MG63 (cell line): ENCODE measurements around the gene RPL9. TPM values are rescaled to one million over a fixed set of nuclear protein-coding genes. Genes with fewer than 3 reads are reported as not detected.
A peak's percentile ranks its signal among the peaks of the same experiment; 100 is the strongest.
"Not testable (repeated sequence)": the region's sequence is repeated elsewhere in the genome, so short reads cannot be mapped to it uniquely, and the experiment has no call there.

Experiments used
- DNase-seq: peaks from one replicate; pipeline ENCODE4 v3.0.0-alpha.2; 2020
- H3K27me3 ChIP-seq: fragments of 250-450 bp; sonication (Bioruptor Pico); 2 replicates; pipeline ENCODE4 v1.5.1; 2020; ENCODE audit warnings: mild to moderate bottlenecking, moderate library complexity
- H3K36me3 ChIP-seq: fragments of 250-450 bp; sonication (Bioruptor Pico); 2 replicates; pipeline ENCODE4 v1.5.1; 2020; ENCODE audit warnings: mild to moderate bottlenecking, moderate library complexity
- H3K4me3 ChIP-seq: fragments of 250-450 bp; sonication (Bioruptor Pico); 2 replicates; pipeline ENCODE4 v1.5.1; 2020; ENCODE audit warnings: mild to moderate bottlenecking, moderate library complexity
- H3K9me3 ChIP-seq: fragments of 250-450 bp; sonication (Bioruptor Pico); 2 replicates; pipeline ENCODE4 v1.5.1; 2020; ENCODE audit warnings: mild to moderate bottlenecking, moderate library complexity
- total RNA-seq: library from RNA; depleted of rRNA; stranded (reverse); fragments of >200 nt; shearing (Covaris generic); gene quantifications from 2 replicates; pipeline ENCODE4 v1.2.3, GENCODE V29; 2014; ENCODE audit warnings: low replicate concordance; rRNA removed

Gene RPL9
- 1,371 and 1,840 TPM in 2 replicates for total RNA-seq

DNA sequence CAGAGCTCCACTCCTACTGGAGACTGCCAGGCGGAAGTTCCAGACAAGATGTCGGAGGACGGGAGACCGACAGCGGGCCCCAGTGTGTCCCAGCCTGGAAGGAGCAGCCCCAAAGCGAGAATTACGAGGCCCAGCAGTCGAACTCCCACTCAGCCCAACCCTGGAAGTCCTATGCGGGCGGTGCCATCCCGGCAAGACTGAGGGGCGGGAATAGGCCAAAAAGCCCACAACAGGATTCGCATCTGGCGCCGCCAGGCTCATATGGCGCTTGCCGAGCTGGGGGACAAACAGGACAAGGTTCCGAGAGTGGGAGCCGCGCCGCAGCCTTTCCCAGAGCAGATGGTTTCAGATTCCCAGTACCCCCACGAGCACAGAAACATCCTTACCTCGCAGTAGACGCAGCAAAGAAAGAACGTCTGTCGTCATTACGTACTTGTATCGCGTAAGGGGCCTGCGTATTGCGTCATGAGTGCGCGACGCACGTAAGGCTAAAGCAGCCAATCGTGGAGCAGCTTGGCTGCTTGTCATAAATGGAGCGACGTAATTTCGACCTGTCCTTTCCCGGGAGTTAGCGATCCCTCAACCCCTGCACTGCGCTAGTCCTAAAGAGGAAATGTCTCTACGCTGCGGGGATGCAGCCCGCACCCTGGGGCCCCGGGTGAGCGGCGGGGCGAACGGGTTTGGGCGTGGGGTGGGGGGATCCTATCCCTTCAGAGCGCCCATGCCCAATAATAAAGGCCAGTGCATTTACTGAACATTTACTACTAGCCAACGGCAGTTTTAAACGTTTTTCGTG is at the start of gene RPL9, which contains the start of gene LIAS:
Gene RPL9 (minus strand): TSS at position 418 of the 796 bp plus-strand sequence. CDS start 483 bp downstream, outside the sequence.
Gene LIAS (plus strand): TSS at position 552 of the 796 bp plus-strand sequence. CDS start 62 bp downstream, at position 614.
- peak; percentile 87 for DNase-seq
- H3K9me3 ChIP-seq, result no peaks in the 10 kb centered on the region
- H3K36me3 ChIP-seq, result peaks cover 58% of the 10 kb centered on the region
- H3K4me3 ChIP-seq, result peak within 1 kb of the TSS; percentile 65
- H3K27me3 ChIP-seq, result no peaks in the 10 kb centered on the region

DNA sequence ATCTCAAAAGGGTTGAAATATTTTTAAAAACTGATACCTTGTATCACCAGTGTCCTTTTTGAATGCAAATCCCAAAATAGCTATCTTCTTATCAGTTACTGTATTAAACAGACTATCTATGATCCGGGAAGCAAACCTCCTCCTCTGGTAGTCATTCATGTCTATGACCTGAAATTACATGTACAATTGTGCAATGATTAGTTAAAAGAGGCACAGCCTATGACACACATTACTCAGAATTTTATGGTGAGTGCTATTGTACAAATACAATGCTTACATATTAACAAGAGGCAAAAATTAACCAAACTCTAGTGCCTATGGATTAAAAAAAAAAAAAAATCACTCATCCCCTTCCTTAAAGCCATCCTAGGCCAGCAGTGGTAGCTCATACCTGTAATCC is 46.9 kb upstream of the RPL9 start:
- Histone ChIP-seq H3K27me3 (no peaks in the 10 kb centered on the region), H3K4me3 (no peak overlapping the region), H3K9me3 (no peaks in the 10 kb centered on the region), H3K36me3 (peaks cover 30% of the 10 kb centered on the region)
- DNase-seq, result no peak

DNA sequence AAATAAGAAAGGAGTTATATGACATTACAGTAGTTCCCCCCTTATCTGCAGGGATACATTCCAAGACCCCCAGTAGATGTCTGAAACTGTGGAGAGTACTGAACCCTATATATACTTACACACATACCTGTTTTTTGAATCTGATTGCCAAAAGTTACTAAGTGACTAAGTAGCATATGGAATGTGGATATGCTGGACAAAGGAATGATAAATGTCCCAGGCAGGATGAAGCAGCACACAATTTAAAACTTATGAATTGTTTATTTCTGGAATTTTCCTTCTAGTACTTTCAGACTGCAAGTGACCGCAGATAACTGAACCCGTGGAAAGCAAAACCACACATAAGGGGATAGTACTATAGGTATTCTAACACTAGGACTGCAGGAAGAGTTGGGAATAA is 45.8 kb upstream of the RPL9 start:
- Histone ChIP-seq H3K9me3 (no peaks in the 10 kb centered on the region), H3K36me3 (peaks cover 31% of the 10 kb centered on the region), H3K4me3 (no peak overlapping the region), H3K27me3 (no peaks in the 10 kb centered on the region)
- no peak for DNase-seq

DNA sequence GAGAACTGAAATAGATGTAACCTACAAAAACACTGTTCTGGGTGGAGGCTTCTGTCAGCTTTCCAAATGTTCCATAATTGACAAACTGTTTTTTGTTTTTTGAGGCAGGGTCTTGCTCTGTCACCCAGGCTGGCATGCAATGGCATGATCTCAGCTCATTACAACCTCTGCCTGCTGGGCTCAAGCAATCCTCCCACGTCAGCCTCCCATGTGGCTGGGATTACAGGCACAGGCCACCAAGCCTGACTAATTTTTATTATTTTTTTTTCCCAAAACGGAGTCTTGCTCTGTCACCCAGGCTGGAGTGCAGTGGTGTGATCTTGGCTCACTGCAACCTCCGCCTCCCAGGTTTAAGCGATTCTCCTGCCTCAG is 43.9 kb upstream of the RPL9 start:
- not testable (repeated sequence) for H3K9me3 ChIP-seq, H3K4me3 ChIP-seq, H3K27me3 ChIP-seq
- DNase-seq, result peak; percentile 23
- peaks cover 34% of the 10 kb centered on the region for H3K36me3 ChIP-seq

DNA sequence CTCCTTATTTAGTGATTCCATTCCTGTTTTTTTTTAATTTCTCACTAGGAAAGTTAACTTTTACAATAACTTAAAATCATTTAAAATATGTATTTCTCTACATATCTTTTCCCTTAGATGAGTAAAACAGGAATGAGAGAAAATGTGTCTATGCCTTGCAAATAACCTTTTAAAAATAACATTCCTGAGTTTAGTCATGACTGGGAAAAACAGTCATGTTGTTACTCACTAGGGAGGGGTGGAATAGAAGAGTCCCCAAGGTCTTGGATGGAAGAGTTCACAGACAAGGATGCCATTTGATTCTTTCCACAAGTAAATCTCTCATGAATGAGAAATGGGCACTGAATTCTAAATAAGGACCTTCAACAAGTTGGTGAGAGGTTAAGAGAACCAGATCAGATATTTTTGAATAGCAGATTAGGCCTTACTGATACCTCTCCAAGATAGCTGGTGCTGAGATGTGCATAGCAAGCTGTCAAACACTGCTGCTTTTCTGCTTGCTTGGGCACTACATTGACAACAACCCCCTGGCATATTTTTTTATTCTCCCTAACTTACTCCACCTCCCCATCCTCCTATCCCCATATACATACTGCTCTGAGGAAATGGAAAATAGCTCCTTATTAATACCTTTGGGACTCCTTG is 43.4 kb upstream of the RPL9 start:
- H3K4me3 ChIP-seq, result no peak overlapping the region
- peaks cover 34% of the 10 kb centered on the region for H3K36me3 ChIP-seq
- no peaks in the 10 kb centered on the region for H3K9me3 ChIP-seq
- H3K27me3 ChIP-seq, result no peaks in the 10 kb centered on the region
- no peak for DNase-seq

DNA sequence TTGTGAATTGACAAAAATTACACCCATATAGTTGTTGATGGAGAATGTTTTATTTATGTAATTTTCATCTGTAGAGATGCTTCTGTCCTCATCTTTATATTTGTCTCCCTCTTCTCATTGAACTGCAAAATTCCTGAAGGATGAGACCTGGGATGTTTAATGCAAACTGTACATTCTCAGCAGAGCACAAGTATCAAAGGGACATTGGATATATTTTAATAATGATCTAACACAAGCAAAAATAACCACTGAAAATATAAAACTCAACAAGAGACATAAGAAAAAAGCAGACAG is 40.0 kb upstream of the RPL9 start:
- no peak overlapping the region for H3K4me3 ChIP-seq
- H3K27me3 ChIP-seq, result no peaks in the 10 kb centered on the region
- no peaks in the 10 kb centered on the region for H3K9me3 ChIP-seq
- no peak for DNase-seq
- H3K36me3 ChIP-seq, result peaks cover 18% of the 10 kb centered on the region

DNA sequence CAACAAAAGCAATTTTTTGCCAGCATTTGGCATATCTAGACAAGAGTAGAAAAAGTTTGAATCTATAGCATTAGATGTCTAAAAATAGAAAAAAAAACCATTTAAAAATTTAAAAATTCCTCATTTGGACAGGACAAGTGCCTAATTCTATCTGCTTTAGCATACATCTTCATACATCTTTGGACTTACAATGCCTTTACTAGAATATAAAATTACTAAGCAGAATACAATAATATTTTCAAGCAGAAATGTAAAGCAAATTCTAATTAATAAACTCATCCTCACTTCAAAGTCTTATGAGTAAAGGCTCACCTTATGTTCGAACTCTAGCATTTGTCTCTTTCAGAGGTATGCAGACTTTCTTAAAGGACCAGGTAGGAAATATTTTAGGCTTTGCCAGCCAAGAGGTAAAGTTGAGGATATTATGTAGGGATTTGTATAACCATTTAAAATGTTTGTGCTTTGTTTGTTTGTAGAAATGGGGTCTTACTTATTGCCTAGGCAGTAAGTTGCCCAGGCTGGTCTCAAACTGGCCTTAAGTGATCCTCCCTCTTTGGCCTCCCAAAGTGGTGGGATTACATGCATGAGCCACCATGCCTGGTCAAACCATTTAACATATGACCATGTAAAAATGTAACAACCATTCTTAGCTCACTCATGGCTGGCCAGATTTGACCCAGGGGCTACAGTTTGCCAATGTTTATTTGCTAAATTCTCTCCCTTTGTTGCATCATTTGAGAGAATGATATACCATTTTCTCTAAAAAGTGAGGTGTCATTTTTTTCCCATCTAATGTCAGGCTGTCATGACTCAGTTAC is 39.4 kb upstream of the RPL9 start:
- Histone ChIP-seq H3K36me3 (peaks cover 15% of the 10 kb centered on the region), H3K4me3 (no peak overlapping the region), H3K27me3 (no peaks in the 10 kb centered on the region), H3K9me3 (no peaks in the 10 kb centered on the region)
- DNase-seq, result no peak

DNA sequence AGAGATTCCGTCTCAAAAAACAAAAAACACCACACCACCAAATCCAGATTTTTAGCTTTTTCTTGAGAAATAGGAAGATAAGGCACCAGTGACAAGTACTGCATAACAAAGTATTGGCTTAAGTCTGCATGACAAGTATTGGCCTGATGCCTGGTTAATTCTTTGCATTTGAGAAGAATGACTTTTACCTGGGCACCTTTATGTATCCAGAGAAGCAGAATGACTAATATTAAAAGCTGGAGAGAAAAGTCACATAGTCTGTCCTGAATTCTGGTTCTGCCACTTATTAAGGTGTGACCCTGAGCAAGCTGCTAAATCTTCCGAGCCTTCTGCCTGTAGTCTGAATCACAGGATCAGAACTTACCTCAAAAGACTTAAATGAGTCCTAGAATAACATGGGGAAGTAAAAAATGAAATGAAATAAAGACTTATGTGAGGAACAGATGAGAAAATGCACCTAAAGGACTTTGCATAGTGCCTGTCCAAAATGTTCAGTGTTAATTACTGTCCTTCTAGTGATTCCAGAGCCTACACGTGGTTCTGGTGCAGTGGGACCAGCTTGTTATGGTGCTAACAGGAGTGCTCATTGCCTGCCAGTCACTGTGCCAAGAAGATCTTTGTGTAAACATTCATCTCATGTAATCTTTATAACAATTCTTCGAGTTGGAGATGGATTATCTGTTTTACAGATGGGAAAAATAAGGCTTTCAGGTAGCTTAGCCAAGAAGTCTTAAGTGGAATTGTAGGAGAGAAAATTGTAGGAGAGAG is 36.9 kb upstream of the RPL9 start:
- Histone ChIP-seq H3K27me3 (no peaks in the 10 kb centered on the region), H3K9me3 (no peaks in the 10 kb centered on the region), H3K4me3 (no peak overlapping the region), H3K36me3 (peaks cover 11% of the 10 kb centered on the region)
- no peak for DNase-seq

DNA sequence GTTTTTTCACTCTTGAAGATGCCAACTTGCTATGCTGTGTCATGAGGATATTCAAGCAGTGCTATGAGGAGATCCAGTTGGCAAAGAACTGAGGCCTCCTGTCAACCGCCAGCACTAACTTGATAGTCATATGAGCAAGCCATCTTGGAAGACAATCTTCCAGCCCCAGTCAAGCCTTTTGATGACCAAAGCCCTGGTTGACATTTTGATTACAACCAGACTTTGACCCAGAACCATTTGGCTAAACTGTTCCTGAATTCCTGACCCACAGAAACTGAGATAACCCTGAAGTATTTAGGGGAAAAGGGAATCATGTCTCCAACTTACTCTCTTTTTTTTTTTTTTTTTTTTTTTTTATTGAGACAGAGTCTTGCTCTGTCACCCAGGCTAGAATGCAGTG is 35.6 kb upstream of the RPL9 start:
- Histone ChIP-seq H3K9me3 (no peaks in the 10 kb centered on the region), H3K27me3 (no peaks in the 10 kb centered on the region), H3K36me3 (peaks cover 8% of the 10 kb centered on the region), H3K4me3 (no peak overlapping the region)
- DNase-seq, result no peak

DNA sequence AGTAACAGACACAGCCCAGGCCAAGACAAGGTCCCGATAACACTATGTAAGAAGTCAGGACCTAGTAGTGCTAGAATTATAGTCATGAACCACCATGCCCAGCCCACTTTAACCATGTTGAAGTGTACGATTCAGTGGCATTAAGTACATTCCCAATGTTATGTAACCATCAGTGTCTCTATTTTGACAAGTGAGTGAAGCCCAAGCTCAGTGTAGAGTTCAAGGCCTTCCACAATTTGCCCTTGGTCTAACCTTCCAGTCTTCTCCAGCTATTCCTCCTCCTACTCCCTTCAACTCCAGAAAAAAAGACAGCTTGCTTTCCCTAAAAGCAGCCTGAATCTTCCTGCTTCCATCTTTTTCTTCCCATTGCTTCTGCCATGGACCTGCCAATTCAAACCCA is 31.6 kb upstream of the RPL9 start:
- no peak for DNase-seq
- Histone ChIP-seq H3K9me3 (no peaks in the 10 kb centered on the region), H3K36me3 (no peaks in the 10 kb centered on the region), H3K27me3 (no peaks in the 10 kb centered on the region), H3K4me3 (no peak overlapping the region)

DNA sequence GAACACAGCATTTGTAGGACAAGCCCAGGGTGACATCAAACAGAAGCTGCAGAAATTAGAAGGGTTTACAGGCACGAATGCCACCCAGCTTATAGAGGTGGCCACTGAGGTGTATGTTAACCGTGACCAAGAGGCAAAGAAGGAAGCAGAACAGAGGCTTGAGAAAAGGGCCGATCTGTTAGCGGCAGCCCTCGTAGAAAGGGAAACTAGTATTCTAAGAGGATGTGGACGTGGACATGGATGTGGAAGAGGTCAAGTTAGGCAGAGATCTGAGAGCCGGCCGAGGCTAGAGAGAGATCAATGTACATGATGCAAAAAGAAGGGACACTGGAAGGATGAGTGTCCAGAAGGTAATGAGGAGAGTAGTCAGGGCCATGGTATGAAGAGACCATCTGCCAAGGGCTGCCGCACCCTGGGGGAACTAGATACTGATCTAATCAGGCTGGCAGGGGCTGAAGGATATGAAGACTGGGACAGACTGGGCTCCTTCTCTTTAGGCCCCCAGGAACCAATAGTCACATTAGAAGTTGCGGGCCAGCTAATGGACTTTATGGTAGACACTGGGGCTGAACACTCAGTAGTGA is 27.6 kb upstream of the RPL9 start:
- Histone ChIP-seq H3K27me3 (no peaks in the 10 kb centered on the region), H3K9me3 (no peaks in the 10 kb centered on the region), H3K4me3 (no peak overlapping the region), H3K36me3 (no peaks in the 10 kb centered on the region)
- DNase-seq, result no peak

DNA sequence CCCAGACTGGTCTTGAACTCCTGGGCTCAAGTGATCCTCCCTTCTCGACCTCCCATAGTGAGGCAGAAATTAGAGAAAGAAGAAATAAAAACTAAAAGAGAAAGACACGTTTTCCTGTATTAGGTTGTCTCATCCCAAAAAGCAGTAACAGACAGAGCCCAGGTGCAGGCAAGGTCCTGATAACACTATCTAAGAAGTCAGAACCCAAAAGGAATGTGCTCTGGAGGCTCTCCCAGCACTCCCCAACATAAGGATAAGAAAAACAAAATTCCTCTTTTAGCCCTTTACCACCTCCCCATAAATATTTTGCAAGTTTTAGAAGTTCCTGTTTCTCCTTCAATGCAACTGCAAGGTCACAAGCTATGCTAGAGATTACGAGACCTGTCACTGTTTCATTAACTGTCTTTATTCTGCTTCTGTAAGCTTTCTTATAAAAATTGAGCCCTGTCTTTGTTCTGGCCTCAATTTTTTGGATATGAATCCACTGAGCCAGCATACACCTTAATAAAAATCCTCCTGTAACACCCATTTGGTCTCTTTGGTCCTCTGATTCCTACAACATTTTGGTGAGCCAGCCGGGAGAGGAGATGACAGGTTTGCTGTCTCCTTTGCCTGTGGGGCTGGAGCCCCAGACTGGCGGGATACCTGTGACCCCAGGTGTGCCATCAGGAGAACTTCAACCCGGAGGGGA is 26.0 kb upstream of the RPL9 start:
- Histone ChIP-seq H3K27me3 (no peaks in the 10 kb centered on the region), H3K36me3 (no peaks in the 10 kb centered on the region), H3K9me3 (no peaks in the 10 kb centered on the region), H3K4me3 (no peak overlapping the region)
- DNase-seq, result no peak

DNA sequence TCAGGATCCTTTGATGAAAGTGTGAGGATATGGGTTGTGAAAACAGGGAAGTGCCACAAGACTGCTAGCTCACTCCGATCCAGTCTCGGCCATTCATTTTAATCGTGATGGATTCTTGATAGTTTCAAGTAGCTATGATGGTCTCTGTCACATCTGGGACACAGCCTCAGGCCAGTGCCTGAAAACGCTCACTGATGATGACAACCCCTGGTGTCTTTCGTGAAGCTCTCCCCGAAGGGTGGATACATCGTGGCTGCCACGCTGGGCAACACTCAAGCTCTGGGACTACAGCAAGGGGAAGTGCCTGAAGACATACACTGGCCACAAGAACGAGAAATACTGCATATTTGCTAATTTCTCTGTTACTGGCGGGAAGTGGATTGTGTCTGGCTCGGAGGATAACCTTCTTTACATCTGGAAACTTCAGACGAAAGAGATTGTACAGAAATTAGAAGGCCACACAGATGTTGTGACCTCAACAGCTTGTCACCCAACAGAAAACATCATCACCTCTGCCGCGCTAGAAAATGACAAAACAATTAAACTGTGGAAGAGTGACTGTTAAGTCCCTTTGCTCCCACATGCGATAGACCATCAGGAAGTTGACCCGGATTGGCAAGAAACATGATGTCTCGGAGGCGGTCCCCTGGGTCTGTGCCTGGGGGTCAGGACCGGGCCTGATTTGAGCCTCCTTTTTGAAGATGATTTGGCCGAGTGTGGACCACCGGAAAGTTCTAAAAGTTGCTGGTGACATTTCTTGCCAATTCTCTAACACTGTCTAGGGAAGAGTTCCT is 22.4 kb upstream of the RPL9 start:
- Histone ChIP-seq H3K36me3 (no peaks in the 10 kb centered on the region), H3K4me3 (no peak overlapping the region), H3K27me3 (no peaks in the 10 kb centered on the region), H3K9me3 (no peaks in the 10 kb centered on the region)
- no peak for DNase-seq

DNA sequence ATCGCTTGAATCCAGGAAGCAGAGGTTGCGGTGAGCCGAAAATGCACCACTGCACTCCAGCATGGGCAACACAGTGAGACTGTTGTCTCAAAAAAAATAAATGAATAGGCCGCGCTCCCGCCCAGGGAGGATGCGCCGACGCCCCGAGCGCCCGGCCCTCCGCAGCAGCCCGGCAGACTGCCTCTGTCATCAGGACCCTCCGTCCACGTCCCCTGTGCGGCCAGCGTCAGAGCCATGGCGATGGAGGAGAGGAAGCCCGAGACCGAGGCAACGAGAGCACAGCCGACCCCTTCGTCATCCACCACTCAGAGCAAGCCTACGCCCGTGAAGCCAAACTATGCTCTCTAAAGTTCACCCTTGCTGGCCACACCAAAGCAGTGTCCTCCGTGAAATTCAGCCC is 21.5 kb upstream of the RPL9 start:
- H3K4me3 ChIP-seq, result no peak overlapping the region
- H3K27me3 ChIP-seq, result no peaks in the 10 kb centered on the region
- DNase-seq, result no peak
- H3K9me3 ChIP-seq, result no peaks in the 10 kb centered on the region
- no peaks in the 10 kb centered on the region for H3K36me3 ChIP-seq

DNA sequence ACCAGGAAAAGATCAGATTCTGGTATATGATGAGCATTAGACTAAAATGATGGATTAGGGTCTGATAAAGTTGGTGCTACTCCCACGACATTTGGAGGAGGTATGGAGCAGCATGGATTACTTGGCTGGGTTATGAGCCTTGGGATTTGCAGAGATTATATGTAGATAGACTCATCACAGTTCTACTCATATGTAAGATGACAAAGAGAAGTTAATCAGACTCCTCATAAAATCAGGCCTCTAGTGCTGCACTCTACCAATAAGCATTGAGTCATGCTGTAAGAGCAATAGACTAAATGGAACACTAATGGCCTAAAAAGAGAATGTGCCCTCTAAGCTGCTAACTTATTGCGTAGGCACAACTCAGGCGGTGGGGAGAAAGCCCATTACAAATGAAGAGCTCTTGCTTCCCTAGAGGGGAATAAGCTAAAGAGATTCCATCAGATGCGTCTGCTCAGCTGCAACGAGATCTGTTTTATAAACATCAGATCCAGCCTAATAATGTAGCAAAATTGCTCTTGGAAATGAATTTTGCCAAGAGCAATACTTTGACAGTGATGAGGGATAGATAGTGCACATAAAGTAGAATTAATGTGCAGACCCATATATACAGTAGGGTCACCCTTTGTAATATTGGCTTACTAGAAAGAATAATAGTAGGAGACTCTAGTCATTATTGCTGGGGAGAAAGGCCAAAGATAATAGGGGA is 17.6 kb upstream of the RPL9 start:
- DNase-seq, result no peak
- H3K4me3 ChIP-seq, result no peak overlapping the region
- H3K27me3 ChIP-seq, result no peaks in the 10 kb centered on the region
- no peaks in the 10 kb centered on the region; the same call in 1 of the 2 replicates for H3K36me3 ChIP-seq
- H3K9me3 ChIP-seq, result no peaks in the 10 kb centered on the region
